DMS79 treated with DMSO at 0.1 percent for 48 hours (cell line): ENCODE results near the gene IRAK2.
"Not testable (repeated sequence)": the region's sequence is repeated elsewhere in the genome, so short reads cannot be mapped to it uniquely, and the experiment has no call there.

Experiments used
- DNase-seq: peaks from one replicate; lab custom pipeline; 2025; lab: John Stamatoyannopoulos, UW

The IRAK2 gene

GRCh38 chr3:10164546-10165393 is at the start of gene IRAK2:
IRAK2 (plus strand) TSS chr3:10164919; CDS start chr3:10164955, 36 bp downstream.
- DNase-seq = peak; percentile 8

- peak; percentile 81 for DNase-seq
Observed at GRCh38 chr3:10115326-10116137, 49.2 kb upstream of the IRAK2 start, which contains the start of gene BRK1. BRK1 (plus strand) TSS chr3:10115675; CDS start chr3:10115702, 27 bp downstream.

DNA sequence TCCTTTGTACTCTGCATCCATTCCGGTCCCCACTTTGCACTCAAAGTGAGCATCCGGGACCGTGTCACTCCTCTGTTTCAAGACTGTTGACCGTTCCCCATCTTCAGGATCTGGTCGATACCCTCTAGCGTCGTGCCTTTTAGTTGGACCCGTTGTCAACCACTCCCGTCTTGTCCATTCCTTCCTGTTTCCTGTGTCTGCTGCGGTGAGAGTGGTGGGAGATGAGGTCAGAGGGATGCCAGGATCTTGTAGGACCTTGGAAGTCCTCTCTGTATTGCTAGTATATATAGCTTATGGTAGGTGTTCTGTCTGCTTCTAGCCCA is 48.6 kb upstream of the IRAK2 start:
- no peak for DNase-seq

DNA sequence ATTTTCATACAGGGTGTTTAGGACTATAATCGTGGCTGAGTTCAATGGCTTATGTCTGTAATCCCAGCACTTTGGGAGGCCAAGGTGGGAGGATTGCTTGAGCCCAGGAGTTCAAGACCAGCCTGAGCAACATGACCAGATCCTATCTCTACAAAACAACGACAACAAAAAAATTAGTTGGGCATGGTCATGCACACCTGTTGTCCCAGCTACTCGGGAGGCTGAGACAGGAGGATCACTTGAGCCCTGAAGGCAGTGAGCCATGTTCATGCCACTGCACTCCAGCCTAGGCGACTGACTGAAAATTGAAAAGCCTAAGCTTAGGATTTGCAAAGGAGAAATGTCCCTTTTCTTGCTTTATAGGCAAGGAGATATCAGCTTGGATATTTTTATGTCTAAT is 47.8 kb upstream of the IRAK2 start:
- DNase-seq = no peak

DNA sequence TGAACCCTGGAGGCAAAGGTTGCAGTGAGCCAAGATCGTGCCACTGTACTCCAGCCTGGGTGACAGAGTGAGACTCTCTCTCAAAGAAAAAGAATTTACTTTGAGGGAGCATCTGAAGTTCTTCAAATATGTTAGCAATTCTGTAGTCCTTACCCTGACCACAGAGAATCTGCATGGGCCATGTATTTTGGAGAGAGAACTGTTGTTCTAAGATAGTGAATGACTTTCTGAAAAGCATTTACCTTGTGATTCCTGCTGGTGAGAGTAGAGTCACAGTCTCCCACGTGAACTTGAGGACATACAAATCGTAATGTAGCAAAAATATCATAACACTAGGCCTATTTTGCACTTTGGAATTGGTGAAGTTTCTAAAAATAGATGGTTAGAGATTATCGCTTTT is 45.3 kb upstream of the IRAK2 start:
- no peak for DNase-seq

DNA sequence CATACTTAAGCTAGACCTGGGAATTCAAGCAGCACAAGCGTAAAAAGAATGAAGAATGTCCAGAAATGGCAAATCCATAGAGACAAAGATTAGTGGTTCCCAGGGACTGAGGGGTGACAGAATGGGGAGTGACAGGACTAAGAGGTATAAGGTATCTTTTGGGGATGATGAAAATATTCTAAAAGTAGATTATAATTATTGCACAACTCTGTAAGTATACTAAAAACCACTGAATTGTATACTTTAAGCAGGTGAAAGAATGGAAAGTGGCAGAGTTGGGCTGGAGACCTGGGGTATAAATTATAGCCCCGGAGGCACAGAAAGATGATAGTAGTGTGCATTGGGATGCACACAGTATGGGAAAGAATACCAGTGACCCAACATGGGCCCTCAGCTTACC is 43.7 kb upstream of the IRAK2 start:
- DNase-seq = no peak

- no peak for DNase-seq
Observed at GRCh38 chr3:10122724-10123123, 42.0 kb upstream of the IRAK2 start.

DNA sequence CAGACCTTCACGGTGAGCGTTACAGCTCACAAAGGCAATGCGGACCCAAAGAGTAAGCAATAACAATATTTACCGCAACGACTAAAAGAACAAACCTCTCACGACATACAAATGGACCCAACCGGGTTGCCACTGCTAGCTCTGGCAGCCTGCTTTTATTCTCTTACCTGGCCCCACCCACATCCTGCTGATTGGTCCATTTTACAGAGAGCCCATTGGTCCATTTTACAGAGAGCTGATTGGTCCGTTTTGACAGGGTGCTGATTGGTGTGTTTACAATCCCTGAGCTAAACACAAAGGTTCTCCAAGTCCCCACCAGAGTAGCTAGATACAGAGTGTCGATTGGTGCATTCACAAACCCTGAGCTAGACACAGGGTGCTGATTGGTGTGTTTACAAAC is 28.8 kb upstream of the IRAK2 start:
- DNase-seq = not testable (repeated sequence)

DNA sequence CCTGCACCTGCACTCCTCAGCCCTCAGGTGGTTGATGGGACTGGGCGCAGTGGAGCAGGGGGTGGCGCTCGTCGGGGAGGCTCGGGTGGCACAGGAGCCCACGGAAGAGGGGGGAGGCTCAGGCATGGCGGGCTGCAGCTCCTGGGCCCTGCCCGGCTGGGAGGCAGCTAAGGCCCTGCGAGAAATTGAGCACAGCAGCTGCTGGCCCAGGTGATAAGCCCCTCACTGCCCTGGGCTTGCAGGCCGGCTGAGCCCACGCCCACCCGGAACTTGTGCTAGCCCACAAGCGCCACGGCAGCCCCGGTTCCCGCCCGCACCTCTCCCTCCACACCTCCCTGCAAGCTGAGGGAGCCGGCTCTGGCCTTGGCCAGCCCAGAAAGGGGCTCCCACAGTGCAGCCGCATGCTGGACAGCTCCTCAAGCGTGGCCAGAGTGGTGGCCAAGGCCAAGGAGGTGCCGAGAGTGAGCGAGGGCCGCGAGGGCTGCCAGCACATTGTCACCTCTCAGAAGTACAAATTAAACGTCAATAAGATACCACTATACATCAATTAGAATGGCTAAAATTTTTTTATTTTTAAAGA is 28.2 kb upstream of the IRAK2 start:
- DNase-seq = no peak

GRCh38 chr3:10137178-10137577 is 27.5 kb upstream of the IRAK2 start:
- DNase-seq = no peak

- no peak for DNase-seq
Observed at GRCh38 chr3:10140996-10141546, 23.6 kb upstream of the IRAK2 start.

- DNase-seq = peak; percentile 13
Observed at GRCh38 chr3:10142707-10143560, 21.8 kb upstream of the IRAK2 start.

DNA sequence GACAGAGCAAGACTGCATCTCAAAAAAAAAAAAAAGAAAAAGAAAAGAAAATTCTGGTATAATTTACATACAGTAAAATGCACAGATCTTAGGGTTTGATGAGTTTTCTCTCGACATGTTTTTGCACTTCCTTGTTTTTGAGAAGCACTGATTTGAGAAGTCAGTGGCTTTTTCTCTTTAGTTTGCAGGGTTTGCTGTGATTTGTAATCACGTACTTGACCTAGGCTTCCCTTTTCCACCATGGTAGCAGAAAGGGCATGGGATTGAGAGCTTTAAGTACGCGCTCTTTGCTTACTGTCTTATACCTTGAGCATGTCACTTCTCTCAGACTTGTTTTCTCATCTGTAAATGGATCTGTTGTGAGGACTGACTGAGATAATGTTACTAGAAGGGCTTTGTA is 19.0 kb upstream of the IRAK2 start:
- DNase-seq = no peak

DNA sequence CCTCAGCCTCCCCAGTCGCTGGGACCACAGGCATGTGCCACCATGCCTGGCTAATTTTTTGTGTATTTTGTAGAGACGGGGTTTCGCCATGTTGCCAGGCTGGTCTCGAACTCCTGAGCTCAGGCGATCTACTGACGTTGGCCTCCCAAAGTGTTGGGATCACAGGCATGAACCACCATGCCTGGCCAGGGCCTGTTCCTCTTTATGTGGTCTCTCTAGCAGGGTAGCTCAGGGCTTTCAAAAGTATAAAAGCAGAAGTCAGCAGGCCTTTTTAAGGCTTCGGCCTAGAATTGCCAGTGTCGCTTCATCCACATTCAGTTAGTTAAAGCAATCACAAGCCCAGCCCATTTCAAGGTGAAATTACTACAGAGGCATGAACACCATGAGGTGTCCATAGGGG is 15.5 kb upstream of the IRAK2 start:
- no peak for DNase-seq

- no peak for DNase-seq
Observed at GRCh38 chr3:10150987-10151386, 13.7 kb upstream of the IRAK2 start.

GRCh38 chr3:10154335-10155122 is 10.2 kb upstream of the IRAK2 start:
- no peak for DNase-seq

- DNase-seq = no peak
Observed at GRCh38 chr3:10155123-10155472, 9.6 kb upstream of the IRAK2 start.

DNA sequence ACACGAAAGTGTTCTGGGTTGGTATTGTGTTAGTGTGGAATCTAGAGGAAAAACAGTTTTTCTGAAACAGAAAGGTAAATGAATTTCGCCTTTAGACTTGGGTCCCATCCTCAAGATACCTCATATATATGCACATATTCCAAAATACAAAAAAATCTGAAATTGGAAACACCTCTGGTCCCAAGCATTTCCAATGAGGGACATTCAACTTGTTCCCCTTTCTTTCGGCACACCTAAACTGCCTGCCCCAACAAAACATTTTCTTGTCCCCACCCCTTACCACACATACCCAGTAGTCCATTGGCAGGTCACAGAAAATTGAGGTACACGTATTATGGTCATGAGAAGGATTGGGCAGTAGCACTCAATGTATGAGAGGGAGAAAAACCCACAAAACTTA is 9.1 kb upstream of the IRAK2 start:
- DNase-seq = no peak

DNA sequence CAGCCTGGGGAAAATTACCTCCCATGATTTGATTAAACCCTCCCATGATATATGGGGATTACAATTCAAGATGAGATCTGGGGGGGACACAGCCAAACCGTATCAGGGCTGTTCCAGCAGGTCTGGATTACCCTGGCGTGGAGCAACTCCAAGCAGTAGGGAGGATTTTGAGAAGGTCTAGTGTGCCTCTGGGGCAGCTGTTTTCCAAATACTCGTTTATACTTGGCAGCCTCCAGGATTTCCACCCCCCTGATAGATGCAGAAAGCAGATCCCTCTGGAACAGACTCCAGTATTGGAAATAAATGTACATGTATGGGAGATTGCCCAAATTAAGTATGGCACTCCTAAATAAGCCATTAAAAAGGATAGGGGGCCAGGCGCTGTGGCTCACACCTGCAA is 7.7 kb upstream of the IRAK2 start:
- DNase-seq = no peak

DNA sequence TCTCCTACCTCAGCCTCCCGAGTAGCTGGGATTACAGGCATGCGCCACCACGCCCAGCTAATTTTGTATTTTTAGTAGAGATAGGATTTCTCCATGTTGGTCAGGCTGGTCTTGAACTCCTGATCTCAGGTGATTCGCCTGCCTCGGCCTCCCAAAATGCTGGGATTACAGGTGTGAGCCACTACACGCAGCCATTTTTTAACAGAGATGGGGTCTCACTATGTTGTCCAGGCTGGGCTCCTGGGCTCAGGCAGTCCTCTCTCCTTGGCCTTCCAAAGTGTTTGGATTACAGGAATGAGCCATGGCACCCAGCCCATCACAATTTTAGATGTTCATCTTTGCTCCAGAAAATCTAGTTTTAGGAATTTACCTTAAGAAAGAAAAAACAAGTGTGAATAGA is 6.2 kb upstream of the IRAK2 start:
- not testable (repeated sequence) for DNase-seq

GRCh38 chr3:10160346-10160745 is 4.4 kb upstream of the IRAK2 start:
- DNase-seq = no peak
